Measurements from ENCODE around the gene SORL1.

GRCh38 chr11:121654843-121655536 lies 202.9 kb downstream of the SORL1 start:
- no peak for TF ChIP-seq CTCF (IDR thresholded peaks at IDR 0.05)
- no peak for TF ChIP-seq POLR2A (IDR thresholded peaks at IDR 0.05)

Data from gastroesophageal sphincter (tissue), 3 donors.